AG09309 (cell line): ENCODE measurements around the gene RSF1.

Experiments used
- DNase-seq: peaks from one replicate; pipeline ENCODE4 v3.0.0-alpha.2; 2010; ENCODE audit warnings: low read depth
- H3K4me3 ChIP-seq: 2 replicates; pipeline ENCODE4 v1.5.1; 2011; ENCODE audit warnings: mild to moderate bottlenecking, low read depth, low read length, moderate library complexity; ENCODE audit not compliant: control insufficient read depth
- CTCF ChIP-seq: IDR thresholded peaks from 2 replicates; pipeline ENCODE4 v1.5.1; 2011; ENCODE audit warnings: mild to moderate bottlenecking, low read depth, low read length, inconsistent platforms; ENCODE audit not compliant: insufficient read depth, control insufficient read depth; ENCODE audit errors: missing control alignments

RSF1 gene

DNA sequence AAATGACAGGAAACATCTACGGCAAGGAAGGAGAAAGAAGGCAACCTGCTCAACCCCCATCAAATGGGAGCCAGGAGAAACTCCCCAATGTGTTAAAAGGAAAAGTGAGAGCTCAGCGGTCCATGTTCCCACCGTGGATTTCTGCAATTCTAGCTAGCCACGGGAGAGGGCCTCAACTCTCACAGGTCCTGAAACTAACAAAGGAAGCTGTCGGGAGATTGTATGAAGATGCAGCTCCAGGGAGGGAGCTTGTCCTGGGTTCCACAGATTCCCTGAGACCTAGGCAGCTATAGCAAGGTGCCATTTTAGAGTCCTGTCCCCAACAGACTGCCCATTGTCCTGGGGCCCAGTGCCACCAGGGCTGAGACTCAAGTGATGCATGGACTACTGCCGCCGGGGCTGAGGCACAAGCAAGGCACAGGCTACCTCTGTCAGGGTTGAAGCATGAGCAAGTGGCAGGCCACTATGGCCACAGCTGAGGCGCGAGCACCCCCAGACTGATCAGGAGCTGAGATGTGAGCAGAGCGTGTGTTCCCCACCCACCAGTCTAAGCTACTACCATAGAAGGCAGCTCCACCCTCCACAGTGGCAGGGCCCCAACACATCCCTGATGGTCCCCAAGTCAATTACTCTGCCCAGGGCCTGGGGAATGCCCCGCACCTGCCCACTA, 31.3 kb downstream of the RSF1 start:
- no peak overlapping the region for H3K4me3 ChIP-seq
- no peak for TF ChIP-seq CTCF
- DNase-seq = no peak

- no peak for DNase-seq
- no peak for TF ChIP-seq CTCF
- H3K4me3 ChIP-seq = no peak overlapping the region
Observed at GRCh38 chr11:77784572-77784971, 36.0 kb downstream of the RSF1 start.

DNA sequence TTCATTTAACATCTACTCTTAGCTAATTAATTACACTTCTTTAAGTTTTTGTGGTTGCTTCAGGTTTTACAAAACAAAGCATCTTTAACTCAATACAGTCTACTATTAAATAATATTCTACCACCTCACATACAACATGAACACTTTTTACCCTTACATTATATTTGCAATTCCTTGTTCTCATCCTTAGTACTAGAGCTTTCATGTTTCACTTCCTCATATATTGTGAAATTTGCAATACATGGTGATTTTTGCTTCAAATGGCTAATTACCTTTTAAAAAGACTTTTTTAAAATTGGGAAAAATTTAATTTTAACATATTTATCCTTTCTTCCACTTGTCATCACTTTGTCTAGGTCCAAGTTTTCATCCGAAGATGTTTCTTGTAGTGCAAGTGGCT, 37.5 kb downstream of the RSF1 start:
- H3K4me3 ChIP-seq = no peak overlapping the region
- DNase-seq = no peak
- TF ChIP-seq CTCF = no peak

DNA sequence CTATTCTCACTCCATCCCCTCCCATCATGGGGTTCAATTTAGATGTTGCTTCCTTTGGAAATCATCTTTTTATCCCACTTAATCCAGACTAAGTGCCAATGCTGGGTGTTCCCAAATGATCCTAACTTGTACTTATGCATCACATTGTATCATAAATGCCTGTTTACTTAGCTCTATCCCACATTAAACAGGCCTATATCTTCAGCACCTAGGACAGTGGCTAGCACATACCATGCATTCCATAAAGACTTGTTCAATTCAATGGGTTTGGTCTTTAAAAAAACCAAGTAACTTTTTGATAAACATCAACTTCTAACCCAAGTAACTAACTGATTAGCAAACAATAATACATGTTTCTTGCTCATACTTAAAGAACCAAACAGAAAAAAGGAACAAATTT, 40.6 kb downstream of the RSF1 start:
- no peak for TF ChIP-seq CTCF
- no peak overlapping the region for H3K4me3 ChIP-seq
- DNase-seq = no peak

DNA sequence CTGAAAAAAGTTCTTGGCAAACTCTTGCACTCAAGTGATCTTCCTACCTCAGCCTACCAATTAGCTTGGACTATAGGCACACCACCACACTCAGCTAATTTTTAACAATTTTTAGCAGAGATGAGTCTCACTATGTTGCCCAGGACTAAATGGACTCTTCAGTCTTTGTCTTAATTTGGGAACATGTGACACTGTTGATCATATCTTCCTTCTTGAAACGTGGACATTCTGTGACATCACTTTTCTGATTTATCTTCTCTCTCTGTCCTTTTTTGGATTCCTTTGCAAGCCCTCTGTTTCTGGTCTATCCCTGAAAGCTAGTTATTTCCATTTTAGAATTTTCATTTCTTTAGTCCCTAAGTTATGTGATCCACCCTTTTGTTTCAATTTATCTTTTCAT, 42.0 kb downstream of the RSF1 start:
- no peak for DNase-seq
- H3K4me3 ChIP-seq = no peak overlapping the region
- TF ChIP-seq CTCF = no peak

- TF ChIP-seq CTCF = no peak
- H3K4me3 ChIP-seq = no peak overlapping the region
- no peak for DNase-seq
Observed at GRCh38 chr11:77778118-77778517, 42.4 kb downstream of the RSF1 start.

- no peak overlapping the region for H3K4me3 ChIP-seq
- DNase-seq = no peak
- peak; percentile 15 for TF ChIP-seq CTCF
Observed at GRCh38 chr11:77776455-77776854, 44.1 kb downstream of the RSF1 start.
